ENCODE measurements around the gene TIGD4.
"Not testable (repeated sequence)": the region's sequence is repeated elsewhere in the genome, so short reads cannot be mapped to it uniquely, and the experiment has no call there.

TIGD4 gene

DNA sequence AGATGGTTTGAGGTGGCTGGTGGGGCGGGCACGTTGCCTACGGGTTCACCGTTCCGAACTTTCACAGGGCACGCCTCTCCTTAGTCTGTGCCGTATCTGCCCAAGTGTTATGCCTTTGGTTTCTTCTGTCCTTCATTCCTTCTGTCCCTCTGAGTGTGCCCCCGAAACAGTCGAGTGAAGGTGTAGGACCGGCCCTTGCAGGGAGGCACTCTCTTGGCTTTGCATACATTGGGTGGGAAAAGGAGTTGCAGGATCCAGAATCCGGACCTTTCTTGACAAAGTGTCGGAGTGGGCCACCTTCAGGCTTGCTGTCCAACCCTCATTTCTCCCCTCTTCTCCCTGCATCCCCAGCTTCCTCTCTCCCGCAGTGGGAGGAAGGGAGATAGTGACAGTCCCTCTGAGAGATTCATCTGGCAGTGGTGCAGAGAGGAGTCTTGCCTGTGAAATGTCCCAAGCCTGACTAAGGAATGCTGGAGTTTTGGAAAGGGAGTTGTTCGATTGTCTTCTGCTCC lies 793 bp upstream of the TIGD4 start:
- DNase-seq (ENCODE audit: low spot score): no peak

DNA sequence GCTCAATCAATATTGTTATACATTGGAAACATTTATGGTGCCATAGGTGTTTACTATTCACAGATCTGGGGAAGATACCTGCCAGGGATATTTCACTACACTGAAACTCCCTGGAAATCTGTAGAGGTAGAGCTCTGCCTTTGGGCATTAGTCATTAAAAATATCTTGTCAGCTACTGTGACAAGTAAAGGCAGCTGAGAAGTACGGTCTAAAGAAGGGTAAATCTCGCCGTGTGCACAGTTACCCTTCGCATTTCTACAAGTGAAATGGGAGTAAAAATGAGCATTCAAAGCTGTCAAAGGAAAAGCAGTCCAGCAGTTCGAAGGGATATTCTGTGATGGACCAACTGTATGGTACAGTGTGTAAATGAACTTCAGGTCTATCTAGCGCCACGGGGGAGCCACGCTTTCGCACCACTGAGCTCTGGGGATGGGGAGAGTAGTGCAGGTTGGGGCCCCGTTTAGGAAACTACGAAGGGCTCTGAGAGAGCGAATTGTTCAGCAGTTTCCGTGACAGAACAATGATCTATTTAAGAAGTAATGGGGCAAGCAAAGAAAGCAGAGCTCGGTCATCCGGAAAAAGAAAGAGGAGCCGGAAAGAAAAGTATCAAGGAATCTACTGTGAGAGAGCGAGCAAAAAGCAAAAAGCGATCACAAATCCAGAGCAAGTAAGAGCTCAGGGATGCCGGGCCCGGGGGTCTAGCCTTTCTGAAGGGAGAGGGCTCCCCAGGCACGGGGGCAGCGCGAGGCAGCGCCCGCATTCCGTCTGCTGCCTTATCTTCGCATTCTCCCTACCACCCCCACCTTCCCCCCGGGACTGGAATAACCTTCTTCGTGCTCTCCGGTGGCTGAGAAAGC lies 646 bp downstream of the TIGD4 start:
- no peak for DNase-seq (ENCODE audit: low spot score)

DNA sequence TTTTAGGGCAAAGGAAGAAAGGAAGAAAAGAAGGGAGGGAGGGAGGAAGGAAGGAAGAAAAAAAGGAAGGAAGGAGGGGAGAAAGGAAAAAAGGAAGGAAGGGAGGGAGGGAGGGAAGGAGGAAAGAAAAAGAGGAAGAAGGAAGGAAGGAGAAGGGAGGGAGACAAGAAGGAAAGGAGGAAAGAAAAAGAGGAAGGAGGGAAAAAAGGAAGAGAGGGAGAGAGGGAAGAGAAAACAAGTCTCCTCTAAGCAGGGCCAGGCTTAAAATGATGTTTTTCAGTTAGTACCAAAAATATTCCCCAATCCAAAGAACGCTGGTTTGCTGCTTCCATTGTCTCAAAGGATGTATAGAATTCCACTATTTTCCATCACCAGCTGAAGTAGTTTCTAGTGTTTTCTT lies 2.0 kb downstream of the TIGD4 start:
- no peak for DNase-seq (ENCODE audit: low spot score)

DNA sequence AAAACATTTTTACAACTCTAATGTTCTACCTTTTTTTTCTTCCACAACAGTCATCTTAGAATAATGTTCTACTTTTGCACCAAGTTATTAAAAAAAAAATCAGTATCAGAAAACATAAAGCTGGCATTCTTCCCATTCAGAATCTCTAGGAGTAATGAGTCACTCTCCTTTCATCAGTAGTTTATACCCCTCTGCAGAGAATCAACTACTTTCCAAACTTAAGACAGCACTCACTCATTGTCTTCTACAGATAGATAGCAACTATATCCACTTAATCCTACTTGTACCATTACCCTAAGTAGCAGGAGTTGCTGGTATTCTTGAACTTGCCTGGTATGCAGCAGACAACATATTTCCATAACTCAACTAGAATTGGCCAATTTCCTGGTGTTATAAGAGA lies 3.2 kb downstream of the TIGD4 start:
- no peak for DNase-seq (ENCODE audit: low spot score)

DNA sequence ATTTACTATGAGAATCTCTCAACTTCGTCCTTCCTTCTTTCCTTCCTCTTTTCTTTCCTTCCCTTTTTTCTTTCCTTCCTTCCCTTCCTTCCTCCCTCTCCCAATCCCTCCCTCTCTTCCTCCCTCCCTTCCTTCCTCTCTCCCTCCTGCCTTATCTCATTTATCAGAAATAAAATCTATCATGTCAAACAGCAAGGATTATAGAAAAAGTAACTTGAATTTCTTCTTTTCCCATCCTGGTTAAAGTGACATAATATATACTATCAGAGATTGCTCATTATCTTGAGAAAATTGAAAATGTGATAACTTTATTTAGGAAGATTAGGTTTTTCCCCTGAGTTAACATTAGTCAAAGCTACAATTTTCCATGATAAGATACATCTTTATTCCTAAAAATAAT lies 5.6 kb downstream of the TIGD4 start:
- DNase-seq (ENCODE audit: low spot score): no peak

DNA sequence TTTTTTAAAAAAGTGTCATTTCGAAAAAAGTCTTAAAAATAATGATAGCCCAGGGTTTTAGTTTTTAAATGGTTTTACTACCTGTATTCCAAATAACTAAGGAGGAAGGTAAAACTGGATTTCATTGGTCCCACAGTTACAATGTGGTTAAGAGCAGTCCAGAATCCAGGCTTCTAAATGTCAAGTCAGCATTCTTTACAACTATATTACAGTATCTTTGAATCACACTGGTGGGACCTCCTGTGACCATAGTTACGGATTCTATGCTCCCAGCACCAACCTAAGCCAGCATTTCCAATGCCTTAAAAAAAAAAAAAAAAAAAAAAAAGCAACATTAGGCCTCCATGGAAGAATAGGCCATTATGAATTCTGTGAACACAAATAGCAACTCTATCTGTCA lies 6.2 kb downstream of the TIGD4 start:
- DNase-seq (ENCODE audit: low spot score): no peak

DNA sequence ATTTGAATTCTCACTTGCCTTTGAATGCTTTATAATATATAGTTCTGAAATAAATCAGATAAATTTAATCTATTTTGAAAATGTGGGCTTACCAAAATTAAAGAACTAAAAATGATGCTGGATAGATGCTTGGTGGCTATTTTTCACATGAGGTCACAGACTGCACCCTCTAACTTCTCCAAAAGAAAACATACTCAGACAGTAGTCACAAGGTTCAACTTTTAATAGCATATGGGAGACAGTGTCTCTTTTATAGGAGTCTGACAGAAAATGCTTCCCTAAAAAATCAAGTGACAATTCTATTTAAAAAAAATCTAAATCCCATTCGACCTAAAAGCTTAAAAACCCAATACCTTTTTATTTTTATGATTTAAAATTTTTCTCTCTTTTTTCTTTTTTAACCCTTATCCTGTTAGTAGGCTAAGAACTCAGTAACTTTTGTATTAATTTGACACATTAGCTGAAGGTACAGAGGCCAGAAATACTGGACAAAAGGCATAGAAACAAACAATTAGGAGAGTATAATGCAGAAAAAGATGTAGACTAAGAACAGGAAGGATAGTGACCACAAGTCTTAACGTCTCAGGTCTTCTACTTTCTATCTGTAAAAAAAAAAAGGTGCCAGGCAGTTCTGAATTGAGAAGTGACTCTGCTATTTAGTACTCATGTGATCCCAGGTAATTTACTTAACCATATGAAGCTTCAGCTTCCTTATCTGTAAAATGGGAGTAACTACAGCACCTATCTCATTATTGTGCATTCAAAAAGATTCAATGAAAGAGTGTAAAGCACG lies 7.6 kb downstream of the TIGD4 start:
- no peak for DNase-seq (ENCODE audit: low spot score)

DNA sequence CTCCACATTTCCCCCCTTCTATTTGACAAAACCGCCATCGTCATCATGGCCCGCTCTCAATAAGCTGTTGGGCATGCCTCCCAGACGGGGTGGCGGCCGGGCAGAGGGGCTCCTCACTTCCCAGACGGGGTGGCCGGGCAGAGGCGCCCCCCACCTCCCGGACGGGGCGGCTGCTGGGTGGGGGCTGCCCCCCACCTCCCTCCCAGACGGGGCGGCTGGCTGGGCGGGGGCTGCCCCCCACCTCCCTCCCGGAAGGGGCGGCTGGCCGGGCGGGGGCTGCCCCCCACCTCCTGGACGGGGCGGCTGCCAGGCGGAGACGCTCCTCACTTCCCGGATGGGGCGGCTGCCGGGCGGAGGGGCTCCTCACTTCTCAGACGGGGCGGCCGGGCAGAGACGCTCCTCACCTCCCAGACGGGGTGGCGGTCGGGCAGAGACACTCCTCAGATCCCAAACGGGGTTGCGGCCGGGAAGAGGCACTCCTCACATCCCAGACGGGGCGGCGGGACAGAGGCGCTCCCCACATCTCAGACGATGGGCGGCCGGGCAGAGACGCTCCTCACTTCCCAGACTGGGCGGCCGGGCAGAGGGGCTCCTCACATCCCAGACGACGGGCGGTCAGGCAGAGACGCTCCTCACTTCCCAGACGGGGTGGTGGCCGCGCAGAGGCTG lies 14.3 kb downstream of the TIGD4 start:
- not testable (repeated sequence) for DNase-seq (ENCODE audit: low spot score)

DNA sequence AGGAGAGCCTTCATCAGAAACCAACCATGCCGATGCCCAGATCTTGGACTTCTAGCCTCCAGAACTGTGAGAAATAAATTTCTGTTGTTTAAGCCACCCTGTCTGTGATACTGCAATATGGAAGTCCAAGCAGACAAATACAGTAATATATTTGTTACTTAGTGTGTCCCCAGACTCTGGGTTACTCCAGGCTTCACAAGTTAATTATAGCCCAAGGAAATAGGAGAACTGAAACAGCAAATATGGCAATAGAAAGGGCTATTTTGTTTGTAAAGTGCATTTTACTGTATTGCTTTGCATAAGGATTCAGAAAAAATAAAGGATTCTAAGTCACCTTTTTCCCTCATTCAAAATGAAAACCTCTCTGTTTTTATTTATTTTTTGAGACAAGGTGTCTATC lies 15.7 kb downstream of the TIGD4 start:
- DNase-seq (ENCODE audit: low spot score): no peak

DNA sequence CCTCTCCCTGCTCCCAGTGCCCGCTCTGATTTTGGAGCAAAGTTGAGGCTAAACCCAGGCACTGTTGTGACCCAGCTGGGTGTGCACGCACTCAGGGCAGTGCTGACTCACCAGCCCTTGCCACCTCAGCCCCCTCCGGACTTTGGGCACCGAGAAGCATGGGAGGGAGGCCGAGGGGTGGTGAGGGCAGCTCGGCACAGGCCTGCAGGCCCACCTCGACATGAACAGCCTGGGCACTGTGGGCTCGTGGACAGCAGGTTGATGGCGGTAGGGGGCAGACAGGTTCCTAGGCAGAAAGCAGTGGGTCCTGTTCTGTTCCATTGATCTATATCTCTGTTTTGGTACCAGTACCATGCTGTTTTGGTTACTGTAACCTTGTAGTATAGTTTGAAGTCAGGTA lies 30.9 kb downstream of the TIGD4 start:
- DNase-seq (ENCODE audit: low spot score): no peak

DNA sequence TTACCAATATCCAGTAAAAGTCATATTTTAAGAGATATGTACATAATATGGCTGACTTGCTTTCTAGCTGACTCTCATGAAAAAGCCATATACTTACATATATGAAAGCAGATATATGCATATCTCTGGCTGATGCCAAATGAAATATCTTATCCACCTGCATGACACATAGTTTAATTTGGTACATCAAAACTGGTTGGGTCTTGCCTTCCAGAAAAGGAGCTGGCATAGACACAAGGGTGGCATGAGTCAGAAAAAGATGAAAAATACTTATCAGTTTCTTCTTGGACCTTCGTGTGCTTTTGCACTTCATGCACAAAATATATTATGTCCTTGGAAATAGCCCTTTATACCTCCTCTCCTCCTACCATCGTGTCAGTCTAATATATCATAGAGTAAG lies 32.1 kb downstream of the TIGD4 start:
- no peak for DNase-seq (ENCODE audit: low spot score)

DNA sequence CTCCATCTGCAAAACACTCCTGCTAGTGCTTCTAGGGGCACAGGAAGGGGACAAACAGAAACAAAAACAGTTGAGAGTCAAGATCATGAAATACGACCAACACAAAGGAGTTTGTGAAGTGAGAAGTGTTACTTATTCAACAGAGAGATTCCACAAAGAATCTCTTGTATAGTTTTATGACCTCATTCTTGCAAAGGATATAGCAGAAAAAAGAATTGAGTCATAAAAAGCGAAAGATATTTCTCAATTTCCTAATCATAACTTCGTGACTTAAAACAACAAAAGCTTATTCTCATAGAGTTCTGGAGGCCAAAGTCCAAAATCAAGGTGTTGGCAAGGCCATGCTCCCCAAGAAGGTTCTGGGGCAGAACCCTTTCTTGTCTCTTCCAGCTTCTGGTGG lies 40.7 kb downstream of the TIGD4 start:
- no peak for DNase-seq (ENCODE audit: low spot score)

DNA sequence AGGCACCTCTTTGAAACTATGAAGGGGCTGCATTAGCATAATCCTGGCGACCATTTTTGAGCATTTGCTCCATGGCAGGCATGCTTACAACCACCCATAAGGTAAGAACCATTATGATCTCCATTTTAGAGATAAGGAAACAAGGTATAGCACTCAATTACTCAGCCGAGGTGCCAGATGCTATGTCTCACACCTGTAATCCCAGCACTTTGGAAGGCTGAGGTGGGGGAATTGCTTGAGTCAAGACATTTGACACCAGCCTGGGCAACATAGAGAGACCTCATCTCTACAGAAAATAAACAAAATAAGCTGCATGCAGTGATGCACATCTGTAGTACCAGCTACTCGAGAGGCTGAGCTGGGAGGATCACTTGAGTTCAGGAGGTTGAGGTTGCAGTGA lies 43.6 kb downstream of the TIGD4 start:
- no peak for DNase-seq (ENCODE audit: low spot score)

DNA sequence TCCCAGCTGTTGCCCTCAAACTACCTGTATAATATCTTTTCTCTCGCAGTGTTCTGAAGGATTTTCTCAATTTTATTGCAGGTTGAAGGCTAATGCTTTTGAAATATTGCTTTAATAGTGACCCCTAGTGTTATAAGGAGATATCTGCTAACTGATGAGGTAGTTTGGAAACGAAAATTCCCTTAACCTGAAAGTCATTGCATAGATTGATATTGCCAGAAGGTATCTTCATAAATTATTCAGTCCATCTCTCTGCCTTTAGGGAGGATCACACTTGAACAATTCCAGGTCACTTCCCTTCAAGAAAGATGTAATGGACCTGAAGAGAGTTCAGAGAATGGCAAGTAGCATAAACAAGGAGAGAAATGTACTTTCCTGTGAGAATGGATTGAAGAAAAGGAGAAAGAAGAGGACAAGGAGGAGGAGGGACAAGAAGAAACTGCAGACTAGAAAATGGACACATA lies 44.1 kb downstream of the TIGD4 start:
- no peak for DNase-seq (ENCODE audit: low spot score)

DNA sequence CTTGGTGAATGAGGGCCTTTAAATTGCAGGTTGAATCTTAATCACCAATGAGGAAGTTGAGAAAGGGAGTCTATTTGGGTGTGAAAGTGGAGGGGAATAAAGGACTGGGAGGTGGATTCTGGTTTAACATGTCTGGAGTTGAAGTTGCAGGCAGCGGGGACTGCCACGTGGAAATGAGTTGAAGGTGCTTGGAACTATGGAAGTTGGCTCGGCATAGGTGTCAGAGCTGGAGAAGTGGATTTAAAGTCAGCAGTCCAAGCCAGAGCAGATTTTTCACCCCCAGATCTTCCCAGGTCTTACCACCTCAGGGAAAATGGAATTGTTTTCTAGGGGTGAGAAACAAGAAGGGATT lies 44.9 kb downstream of the TIGD4 start:
- DNase-seq (ENCODE audit: low spot score): no peak

DNA sequence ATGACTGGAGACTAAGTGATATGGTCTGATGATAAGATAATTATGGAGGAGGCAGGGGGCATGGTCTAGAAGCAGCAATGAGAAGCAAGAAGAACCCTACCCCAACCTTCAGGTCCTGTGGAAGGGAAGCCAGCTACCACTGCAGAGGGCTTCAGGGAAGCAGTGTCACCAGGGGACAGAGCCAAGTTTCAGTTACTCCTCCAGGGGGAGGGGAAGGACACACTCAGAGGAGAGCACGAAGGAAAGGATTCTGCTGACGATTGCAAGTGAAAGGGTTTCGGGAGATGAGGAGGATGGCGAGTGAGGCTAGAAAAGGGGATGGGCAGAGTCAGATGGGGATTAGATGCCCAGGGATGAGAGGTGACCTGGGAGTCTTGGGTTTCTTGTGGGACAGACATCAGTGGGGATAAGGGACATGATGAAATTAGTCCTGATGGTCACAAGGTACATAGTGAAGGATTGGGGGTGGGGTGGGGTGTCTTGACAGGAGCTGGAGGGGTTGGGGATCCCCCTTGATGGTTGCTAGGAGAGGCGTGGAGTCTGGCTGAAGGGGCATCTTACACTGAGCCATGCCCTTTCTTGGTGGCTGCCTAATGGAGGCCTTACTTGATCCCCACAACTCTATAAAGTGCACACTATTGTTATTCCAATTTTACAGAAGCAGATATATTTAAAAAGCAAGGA lies 45.4 kb downstream of the TIGD4 start:
- DNase-seq (ENCODE audit: low spot score): no peak

DNA sequence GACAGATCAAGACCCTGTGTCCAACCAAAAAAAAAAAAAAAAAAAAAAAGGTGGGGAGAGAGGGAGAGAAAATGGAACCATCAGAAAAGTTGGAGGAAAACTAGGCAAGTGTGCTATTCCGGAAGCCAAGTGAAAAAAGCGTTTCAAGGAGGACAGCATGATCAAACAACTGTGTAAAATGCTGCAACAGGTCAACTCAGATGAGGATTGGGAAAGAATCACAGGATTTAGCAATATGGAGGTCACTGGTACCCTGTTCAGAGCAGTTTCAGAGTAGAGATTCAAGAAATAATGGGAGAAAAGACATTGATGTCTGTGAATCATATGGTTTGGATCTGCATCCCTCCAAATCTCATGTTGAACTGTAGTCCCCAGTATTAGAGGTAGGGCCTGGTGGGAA lies 47.5 kb downstream of the TIGD4 start:
- no peak for DNase-seq (ENCODE audit: low spot score)

DNA sequence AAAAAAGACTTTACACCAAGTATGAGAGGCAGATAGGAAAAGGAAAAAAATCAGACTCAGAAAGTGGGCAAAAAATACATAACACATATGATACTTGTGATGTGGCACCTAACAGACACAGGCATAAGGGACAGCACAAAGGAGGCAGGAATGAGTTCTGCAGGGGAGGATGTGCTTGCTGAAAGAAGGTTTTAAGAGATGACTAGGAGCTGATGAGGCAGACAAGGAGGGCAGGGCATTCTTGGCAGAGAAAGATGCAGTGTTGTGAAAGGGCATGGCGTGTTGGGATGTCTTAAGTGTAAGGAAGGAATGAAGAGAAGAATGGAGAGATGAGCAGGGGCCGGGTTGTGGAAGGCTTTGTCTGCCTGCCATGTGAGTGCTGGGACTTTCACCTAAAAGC lies 50.1 kb downstream of the TIGD4 start:
- DNase-seq (ENCODE audit: low spot score): no peak

DNA sequence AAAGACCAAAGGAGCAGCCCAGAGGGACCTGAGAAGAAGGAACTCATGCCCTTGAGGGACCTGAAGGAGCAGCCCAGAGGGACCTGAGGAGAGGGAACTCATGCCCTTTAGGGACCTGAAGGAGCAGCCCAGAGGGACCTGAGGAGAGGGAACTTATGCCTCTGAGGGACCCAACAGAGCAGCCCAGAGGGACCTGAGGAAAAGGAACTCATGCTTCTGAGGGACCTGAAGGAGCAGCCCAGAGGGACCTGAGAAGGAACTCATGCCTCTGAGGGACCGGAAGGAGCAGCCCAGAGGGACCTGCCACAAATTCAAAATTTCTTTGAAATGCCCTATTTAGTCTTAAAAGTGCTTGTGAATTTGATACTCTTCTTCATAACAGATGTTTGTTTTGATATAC lies 51.2 kb downstream of the TIGD4 start:
- DNase-seq (ENCODE audit: low spot score): no peak

DNA sequence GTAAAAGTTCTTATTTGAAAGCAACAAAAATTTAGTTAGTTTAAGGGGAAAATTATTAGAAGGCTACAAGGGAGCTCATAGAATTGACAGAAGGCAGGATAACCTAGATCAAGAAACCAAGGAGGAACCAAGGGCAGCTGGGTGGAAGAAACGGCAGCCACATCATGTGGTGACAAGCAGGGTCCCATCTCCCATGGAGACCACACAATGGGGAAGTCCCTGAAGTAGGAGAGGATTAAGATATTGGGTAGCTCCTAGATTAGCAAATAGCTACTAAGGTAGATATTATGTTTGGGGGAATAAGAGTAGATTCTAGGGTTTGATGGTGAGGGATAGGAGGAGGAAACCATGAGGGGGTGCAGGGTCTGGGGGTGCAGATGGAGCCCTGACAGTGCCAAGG lies 51.7 kb downstream of the TIGD4 start:
- no peak for DNase-seq (ENCODE audit: low spot score)

DNA sequence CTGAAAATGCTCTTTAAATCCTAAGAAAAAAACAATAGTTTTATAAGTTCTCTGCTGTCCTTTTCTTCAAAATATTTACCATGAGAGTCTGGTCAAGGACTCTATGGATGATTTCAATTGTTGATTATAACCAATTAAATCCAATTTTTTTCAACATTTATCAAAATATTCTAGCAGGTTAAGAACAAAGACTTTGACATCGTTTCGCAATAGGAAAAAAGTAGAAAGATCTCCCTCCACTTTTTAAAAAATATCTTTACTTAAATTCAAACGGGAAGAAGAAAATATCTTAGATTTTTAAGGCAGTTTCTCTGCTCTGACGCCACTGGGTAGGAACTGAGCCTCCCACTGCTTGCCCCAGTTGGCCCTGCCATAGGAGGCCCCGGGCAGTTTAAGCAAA lies 55.0 kb downstream of the TIGD4 start:
- DNase-seq (ENCODE audit: low spot score): no peak

DNA sequence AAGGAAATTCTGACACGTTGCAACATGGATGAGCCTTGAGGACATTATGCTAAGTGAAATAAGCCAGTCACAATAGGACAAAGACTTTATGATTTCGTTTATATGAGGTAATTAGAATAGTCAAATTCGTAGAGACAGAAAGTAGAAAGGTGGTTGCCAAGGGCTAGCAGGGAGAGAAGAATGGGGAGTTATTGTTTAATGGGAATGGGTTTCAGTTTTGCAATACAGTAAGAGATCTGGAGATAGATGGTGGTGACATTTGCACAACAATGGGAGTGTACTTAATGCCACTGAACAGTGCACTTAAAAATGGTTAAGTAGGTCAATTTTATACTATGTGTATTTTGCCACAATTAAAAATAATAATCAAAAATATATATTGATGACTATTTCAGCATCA lies 56.3 kb downstream of the TIGD4 start:
- DNase-seq (ENCODE audit: low spot score): no peak
